Testis (tissue), 2 donors: Measurements from ENCODE around the gene TUBB2B.

Source experiments
- POLR2A ChIP-seq: fragments of 450-650 bp; IDR thresholded peaks from one replicate; pipeline ENCODE4 v1.6.1; 2017; ENCODE audit warnings: antibody characterized with exemption, mild to moderate bottlenecking, moderate library complexity
- TF ChIP-seq, protein P1 (sequence below), 3 experiments: fragments of 450-650 bp in 2 of 3; fragments of 200-600 bp in 1 of 3; sonication (generic) in 1 of 3; IDR thresholded peaks; one replicate each; pipeline ENCODE4 v1.5.1; 2016 to 2019; ENCODE audit warnings: antibody characterized with exemption in 3 of 3, mild to moderate bottlenecking in 2 of 3, moderate library complexity in 1 of 3

- TF ChIP-seq, protein P1, sequence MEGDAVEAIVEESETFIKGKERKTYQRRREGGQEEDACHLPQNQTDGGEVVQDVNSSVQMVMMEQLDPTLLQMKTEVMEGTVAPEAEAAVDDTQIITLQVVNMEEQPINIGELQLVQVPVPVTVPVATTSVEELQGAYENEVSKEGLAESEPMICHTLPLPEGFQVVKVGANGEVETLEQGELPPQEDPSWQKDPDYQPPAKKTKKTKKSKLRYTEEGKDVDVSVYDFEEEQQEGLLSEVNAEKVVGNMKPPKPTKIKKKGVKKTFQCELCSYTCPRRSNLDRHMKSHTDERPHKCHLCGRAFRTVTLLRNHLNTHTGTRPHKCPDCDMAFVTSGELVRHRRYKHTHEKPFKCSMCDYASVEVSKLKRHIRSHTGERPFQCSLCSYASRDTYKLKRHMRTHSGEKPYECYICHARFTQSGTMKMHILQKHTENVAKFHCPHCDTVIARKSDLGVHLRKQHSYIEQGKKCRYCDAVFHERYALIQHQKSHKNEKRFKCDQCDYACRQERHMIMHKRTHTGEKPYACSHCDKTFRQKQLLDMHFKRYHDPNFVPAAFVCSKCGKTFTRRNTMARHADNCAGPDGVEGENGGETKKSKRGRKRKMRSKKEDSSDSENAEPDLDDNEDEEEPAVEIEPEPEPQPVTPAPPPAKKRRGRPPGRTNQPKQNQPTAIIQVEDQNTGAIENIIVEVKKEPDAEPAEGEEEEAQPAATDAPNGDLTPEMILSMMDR (IDR thresholded peaks at IDR 0.05) = no peak
- no peak for TF ChIP-seq POLR2A
Measured at GRCh38 chr6:3206339-3207015, 21.0 kb downstream of the TUBB2B start.
